GM04504 (cell line): ENCODE measurements around the gene FCHO2.

Experiments
- DNase-seq: peaks from one replicate; pipeline ENCODE4 v3.0.0-alpha.2; 2012; ENCODE audit warnings: low read depth

Gene FCHO2

DNA sequence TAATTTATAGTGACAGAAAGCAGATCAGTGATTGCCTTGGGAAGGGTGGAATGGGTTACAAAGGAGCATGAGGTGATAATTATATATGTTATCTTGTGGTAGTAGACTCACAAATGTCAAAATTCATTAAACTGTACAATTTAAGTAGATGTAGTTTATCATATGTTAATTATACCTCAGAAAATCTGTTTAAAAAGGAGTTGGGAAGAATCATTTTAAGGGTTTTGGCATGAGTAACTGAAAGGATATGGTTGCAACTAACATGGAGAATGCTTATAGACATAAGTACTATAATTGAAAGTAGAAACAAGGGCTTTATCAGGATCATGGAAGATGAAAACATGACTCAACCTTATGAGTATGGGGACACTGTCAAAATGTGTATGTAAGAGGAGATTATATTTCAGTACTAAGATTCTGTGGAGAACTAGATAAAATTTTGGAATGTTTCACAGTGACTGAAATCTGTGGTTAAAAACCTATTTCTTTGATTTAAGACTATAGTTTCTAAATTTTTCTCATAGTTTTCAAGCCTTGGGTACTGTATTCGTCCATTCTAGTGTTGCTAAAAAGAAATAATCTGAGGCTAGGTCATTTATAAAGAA, 73.3 kb downstream of the FCHO2 start:
- DNase-seq, result no peak

DNA sequence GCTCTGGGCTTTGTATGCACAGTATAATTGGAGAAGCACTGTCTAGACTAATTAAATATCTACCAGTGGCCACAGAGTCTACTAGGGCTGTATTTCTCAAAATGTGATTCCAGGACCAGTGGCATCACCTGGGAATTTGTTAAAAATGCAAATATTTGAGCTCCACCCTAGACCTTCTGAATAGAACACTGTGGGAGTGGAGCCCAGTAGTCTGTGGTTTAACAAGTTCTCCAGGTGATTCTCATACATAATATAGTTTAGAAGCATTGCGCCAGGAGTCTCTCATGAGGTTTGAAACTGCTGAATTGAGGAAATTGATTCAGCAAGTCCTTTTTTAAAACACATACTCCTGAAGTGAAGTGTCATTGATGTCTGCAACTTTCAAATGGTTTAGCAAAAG, 74.7 kb downstream of the FCHO2 start:
- no peak for DNase-seq

DNA sequence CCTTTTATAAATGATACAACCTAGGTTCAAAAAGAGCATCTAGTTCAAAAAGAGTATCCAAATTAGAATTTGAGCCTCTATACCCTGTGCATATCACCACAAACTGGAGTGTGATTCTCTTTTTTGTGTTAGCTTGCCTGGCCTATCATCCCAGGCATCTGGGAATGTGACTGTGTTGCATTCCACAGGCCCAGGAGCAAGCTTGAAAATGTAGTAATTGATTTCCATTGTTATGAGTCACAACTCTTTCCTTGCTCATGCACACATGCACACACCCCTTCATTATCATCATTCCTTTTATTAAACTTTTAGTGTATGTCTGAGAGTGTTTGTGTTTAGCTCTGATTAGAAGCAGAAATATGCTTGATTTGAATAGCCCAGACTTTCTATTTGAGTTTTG, 75.2 kb downstream of the FCHO2 start:
- DNase-seq, result peak; percentile 61

DNA sequence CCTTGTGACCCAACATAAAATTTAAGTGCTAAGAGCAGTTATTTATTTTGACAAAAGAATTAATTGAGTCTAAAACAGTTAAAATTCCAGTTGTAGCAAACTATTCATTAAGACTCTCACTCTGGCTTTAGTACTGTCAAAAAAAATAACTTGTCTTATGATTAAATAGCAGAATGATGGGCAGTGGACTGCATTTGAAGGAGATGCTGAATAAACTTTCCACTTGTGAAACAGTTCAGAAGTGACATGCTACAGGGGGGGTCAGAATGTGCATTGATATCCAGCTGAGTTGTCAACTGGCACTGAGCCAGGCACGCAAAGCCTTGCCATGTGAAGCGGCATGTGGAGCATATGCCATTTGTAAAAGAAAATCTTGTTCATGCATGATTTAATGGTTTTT, 76.0 kb downstream of the FCHO2 start:
- DNase-seq, result peak; percentile 60

DNA sequence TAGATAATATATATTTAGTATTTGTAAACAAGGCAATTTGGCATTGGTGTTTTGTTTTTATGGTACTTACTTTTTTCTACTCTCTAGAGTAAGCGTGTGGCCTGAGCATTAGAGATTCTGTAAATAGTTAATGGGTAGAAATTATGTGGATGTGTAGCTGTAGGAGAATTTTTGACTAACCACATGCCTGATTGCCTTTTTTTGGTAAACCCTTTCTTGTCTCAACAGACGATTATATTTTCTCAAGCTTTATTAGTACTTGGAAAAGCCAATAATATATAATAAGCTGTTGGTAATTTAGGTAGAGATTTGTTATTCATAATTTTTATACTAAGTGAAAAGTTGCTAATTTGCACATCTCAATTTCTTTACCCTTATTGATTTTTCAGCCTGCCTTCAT, 76.8 kb downstream of the FCHO2 start:
- DNase-seq, result no peak

DNA sequence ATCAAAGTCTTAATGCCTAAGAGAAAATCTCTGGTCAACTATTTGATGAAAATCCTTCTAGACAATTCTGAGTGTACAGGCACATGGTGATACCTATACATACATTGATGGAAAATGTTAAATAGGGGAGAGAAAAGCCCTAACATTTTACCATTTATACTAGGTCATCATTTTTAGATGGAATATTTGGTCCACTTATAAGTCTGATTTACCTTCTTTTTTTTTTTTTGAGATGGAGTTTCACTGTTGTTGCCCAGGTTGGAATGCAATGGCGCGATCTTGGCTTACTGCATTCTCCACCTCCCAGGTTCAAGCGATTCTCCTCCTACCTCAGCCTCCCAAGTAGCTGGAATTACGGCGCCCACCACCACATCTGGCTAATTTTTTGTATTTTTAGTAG, 81.7 kb downstream of the FCHO2 start:
- DNase-seq, result no peak

DNA sequence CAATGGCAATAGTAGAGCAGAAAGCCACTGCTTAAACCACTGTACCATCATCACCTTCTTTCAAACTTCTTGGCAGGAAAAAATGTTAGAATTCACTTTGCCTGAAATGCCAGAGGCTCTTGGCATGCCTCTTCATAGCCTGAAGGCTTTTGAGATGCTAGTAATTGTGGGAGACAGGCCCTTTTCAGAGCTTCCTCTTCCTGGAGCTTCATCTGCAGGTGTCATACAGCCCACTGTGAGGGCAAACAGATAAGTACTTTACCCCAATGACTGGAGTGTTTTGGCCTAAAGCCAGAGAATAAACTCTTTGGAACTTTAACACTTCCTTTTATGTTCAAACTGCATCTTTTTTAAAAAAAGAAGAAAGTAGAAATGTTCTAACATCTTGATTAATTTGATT, 83.2 kb downstream of the FCHO2 start:
- no peak for DNase-seq

DNA sequence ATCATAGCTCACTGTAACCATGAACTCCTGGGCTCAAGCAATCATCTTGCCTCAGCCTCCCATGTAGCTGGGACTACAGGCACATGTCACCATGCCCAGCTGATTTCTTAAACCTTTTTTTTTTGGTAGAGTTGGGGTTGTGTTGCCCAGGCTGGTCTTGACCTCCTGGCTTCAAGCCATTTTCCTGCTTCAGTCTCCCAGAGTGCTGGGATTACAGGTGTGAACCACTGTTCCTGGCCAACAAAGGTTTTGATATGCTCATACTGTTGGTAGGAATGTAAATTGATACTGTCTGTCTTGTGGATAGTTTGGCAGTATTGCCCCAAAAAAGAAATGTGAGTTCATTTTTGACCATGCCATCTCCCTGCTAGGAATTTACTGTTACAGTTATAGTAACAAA, 87.2 kb downstream of the FCHO2 start:
- DNase-seq, result no peak

DNA sequence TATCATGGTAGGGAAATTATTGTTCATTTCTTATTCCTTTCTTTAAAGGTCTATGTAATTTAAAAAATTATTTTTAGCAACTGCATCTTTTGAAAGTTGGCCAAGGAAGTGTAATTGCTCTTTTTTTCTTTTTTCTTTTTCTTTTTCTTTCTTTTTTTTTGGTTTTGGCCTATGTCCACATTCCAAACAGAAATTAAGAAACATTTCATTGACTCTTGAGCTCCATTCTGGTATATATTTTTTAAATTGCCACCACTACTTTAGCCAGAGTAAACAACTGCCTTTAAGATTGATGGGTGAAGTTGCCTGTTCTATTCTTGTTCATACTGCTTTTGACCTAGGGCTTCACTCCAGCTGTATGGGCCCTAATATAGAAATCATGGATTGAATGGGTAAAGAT, 88.7 kb downstream of the FCHO2 start:
- DNase-seq, result no peak

DNA sequence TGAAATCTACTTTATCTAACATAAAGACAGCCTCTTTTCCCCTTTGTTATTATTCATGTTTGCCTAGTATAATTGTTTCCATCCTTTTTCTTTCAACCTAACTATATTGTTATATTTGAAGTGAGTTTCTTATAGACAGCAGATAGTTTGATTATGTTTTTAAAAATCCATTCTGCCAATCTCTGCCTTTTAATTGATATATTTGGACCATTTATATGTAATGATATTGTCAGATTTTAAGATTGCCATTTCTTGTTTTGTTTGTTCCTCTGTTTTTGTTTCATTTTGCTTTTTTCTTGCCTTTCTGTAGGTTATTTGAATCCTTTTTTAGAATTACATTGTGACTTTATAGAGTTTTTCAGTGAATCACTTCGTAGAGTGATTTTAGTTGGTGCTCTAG, 89.8 kb downstream of the FCHO2 start:
- DNase-seq, result no peak

DNA sequence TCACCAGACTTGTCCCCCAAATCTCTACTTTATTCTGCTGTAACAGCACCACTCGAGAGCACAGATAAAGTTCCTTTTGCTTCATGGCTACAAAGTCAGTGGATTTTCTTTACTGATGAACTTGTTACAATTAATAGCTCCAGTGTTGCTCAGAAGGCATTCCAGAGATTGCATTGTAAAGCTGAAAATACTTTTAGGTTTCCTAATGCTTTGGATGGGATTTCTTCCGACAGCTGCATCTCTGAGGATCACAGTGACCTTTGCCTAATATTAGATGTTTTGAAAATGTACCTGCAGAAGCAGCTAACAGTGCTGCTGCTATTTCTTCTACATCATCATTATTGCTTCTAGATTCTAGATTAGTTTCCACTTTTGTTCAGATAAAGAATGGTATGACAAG, 105.8 kb downstream of the FCHO2 start:
- no peak for DNase-seq

DNA sequence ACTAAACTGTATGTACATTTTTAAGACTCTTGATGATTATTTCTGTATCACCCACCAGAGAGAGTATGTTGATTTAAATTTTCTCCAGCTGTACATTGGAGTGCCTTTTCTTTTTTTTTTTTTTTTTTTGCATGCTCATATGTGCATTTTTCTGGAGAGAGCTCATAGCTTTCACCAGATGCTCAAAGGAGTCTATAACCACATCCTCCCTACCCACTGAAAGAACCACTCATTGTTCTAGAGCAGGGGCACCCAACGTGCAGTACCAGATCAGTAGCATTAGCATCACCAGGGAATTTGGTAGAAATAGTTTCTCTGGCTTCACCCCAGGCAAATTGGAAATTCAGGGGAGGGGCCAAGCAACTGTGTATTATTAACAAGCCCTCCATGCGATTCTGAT, 110.6 kb downstream of the FCHO2 start:
- DNase-seq, result peak; percentile 27

DNA sequence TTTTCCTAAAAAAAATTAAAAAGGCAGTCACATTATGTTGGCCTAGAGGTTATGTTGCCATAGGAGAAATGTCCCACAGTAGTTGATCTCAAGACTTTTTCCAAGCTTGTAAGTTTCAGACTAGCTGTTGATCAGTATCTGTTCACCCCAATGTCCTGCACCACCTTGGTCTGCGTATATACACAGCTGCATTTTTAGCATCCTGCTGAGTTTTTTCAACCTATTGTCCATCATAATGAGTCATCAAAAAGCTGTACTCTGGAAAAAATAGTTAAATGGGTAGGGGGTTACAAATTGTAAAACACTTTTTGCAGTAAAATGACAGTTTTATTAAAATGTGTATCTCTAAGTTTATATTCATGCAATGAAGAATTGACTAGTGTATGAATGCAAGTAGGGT, 111.4 kb downstream of the FCHO2 start:
- DNase-seq, result no peak

DNA sequence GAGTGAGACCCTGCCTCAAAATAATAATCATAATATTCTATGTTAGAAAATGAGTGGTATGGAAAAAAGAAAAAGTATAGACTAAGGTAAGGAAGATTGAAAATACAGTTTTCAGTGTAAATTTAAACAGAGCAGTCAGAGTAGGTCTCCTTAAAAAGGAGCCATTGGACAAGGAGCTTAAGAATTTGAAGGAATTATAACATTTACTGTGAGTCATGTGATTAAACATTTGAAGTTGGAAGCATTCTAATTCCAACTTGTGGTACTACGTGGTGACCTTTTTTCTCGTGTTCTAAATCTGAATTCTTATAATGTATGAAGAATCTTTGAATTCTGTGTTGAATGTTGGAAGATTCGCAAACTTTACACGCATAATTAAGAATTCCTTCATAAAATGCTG, 125.3 kb downstream of the FCHO2 start:
- DNase-seq, result no peak

DNA sequence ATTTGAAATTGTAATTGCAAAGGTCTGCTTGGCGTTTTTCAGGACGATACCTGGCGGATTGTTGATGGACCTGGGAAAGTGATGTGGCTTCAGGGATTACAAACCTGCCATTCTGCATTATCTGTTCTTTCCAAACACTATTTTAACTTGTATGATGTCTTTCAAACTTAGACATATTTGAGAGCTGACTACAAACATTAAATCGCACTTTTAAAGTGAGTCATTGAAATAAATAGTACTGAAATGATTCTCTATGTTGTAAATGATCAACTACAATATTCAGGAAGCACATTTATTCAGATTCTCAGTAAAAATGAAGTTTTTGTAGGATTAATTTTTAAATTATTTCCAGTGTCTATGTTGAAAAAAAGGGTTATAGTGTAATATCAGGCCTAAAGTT, 132.2 kb downstream of the FCHO2 start:
- no peak for DNase-seq

DNA sequence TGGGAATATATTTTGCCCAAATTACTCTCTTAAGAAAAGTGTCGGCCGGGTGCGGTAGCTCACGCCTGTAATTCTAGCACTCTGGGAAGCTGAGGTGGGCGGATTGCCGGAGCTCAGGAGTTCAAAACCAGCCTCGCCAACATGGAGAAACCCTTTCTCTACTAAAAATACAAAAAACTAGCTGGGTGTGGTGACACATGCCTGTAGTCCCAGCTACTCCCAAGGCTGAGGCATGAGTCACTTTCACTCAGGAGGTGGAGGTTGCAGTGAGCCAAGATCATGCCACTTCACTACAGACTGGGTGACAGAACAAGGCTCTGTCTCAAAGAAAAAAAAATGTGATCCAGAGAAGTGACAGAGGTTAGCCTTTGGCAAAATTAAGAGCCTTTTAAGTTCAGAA, 138.1 kb downstream of the FCHO2 start:
- peak; percentile 46 for DNase-seq

DNA sequence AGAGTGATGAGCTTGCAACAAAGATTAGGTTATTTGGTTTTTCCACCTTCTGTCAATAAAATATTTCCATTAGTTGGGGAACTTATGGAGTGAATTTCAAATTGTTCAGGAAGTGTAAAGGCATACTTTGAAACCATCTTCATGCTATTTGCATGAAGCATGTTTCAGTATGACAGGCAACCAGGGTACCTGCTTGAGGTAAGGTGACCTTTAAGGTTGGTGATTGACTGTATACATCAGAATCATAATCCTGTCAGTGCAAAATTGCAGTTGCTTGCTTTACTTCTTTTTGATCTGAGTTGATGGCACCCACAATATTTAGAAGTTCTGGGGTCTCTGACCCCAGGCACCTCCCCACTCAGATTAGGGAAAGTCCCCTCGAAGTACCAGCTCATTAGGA, 138.6 kb downstream of the FCHO2 start:
- no peak for DNase-seq

DNA sequence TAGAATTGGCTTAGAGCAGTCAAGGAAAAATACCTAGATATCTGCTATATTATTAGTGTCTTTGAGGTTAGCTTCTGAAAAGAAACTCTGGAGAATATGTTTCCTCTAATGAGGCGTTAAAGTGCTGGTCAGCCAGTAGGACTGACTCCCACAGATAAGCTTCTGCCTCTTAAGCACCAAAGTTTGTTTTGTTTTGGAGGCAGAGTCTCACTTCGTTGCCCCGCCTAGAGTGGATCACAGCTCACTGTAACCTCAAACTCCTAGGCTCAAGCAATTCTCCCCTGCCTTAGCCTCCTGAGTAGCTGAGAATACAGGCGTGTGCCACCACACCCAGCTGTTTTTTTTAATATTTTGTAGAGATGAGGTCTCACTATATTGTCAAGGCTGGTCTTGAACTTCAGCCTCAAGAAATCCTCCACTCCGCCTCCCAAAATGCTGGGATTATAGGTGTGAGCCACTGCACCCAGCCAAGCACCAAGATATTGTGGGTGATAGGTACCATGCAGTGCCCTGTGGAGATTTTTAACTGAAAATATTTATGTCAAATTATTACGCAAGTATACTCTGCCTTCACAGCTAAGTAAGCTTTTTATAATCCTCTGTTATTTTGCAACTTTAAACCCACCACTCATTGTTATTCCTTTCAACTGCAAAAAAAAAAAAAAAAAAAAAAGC, 139.9 kb downstream of the FCHO2 start:
- no peak for DNase-seq

DNA sequence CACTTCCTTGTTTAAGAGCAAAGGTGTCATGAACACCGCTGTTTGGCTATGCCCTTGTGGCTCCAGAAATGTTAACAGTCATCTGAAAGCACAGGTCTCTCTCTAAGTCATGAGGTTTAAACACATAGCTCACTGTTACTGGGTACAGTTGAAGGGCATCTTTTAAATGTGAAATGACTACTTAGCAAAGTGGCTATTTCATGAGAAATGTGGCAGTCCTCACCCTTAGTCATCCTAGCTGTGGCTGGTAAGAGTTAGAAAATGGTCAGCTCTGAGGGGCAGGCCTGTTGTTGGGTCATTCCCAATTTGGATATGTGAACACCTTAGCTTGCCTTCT, 140.4 kb downstream of the FCHO2 start:
- no peak for DNase-seq

DNA sequence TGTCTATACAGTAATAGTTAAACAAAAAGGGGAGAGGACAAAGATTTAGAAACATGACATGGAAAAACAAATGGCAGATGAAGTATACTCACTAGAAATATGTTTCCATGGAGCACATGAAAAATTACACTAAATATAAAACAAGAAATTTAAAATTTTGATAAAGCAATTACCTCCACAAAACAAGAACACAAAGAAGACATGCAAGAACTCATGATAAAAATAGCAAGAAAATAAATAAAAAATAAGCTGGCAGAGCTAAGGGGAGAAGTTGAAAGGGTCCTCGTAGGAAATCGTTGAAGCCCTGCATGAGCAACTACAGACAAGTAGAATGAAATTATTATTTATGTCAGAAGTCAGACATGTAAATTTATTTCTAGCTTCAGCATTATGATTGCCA, 141.9 kb downstream of the FCHO2 start:
- DNase-seq, result no peak

DNA sequence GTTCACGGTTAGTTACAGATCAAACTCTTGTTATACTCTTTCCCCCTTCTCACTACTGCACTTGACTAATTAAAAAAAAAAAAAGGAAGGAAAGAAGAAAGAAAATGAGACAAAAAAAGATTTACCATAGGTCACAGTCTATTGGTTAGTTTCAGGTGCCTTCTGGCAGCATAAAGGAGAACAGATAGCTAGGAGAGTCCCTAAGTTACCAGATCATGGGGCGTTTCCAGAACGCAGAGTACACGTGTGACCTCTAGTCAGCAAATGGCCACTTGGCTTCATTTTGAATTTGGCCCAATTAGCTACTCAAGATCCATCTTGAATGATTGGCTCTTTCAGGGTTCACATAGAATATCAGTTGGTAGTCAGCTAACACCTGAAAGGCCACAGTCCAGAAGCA, 144.3 kb downstream of the FCHO2 start:
- DNase-seq, result no peak

DNA sequence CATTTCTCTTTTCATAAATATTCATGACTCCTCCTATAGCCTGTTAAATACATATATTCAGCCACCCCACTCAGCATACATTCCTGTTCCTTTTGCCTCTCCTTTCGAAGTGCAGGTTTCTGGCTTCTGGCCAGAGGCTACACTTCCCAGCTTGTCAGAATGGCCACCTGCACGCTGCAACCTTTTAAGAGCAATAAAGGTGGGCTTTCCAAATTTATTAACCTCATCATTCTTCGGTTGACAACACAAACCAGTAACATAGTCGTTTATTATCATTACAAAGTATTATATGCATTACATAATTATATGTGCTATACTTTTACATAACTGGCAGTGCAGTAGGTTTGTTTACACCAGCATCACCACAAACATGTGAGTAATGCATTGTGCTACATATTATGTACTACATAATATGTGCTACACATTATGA, 148.0 kb downstream of the FCHO2 start:
- DNase-seq, result no peak

DNA sequence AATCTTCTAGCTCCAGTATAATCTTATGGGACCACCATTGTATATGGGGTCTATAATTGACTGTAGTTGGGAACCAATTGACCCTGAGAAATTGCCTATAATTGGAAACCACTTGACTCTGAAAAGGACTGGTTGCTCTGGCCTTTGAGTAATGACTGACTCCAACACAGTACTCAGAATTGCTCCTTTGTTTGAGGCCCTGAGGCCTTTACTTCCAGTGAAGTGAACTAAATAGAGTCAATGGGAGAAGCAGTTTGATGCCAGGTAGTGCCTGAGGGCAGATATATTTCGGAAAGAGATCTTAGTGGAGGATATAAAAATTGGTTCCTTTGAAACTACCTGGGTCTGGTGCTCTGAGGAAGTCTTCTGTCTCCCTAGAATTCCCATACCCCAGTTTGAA, 148.5 kb downstream of the FCHO2 start:
- no peak for DNase-seq

DNA sequence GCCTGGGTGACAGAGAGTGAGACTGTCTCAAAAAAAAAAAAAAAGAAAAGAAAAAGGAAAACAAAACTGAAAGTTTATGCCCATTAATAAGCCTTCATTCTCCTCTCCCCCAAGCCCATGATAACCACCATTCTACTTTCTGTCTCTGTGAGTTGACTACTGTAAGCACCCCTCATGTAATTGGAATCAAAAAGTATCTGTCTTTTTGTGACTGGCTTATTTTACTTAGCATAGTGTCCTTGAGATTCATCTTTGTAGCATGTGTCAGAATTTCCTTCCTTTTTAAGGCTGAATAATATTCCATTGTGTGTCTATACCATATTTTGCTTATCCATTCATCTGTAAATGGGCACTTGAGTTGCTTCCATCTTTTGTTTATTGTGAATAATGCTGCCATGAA, 150.5 kb downstream of the FCHO2 start:
- no peak for DNase-seq

DNA sequence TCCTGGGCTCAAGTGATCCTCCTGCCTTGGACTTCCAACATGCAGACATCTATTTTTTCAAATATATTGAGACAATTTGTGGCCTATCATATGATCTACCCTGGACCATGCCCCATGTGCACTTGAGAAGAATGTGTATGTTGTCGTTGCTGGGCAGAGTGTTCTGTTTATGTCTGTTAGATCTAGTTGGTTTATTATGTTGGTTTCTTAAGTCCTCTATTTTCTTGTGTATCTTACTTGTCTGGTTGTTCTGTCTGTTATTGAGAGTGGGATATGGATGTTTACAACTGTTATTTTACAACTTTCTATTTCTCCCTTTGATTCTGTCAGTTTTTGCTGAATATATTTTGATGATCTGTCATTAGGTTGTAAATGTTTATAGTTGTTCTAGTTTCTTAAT, 154.3 kb downstream of the FCHO2 start:
- no peak for DNase-seq
